SU-DHL-6 (cell line): ENCODE results near the gene IFT43.

Experiments used
- H2AFZ ChIP-seq: fragments of 200-600 bp; sonication (generic); 2 replicates; pipeline ENCODE4 v1.6.1; 2014; ENCODE audit warnings: low read depth, mild to moderate bottlenecking, moderate library complexity, mixed read lengths, antibody characterized with exemption, low read length; ENCODE audit not compliant: severe bottlenecking
- H3F3A ChIP-seq: fragments of 200-600 bp; shearing (Covaris generic); 2 replicates; pipeline ENCODE4 v1.6.0; 2016; ENCODE audit warnings: antibody characterized with exemption, mild to moderate bottlenecking; ENCODE audit not compliant: insufficient read depth
- H3K27ac ChIP-seq: fragments of 200-600 bp; sonication (generic); 2 replicates; pipeline ENCODE4 v1.5.1; 2016; ENCODE audit warnings: low read depth, mild to moderate bottlenecking, low read length, moderate library complexity, mixed read lengths
- H3K27me3 ChIP-seq: fragments of 200-600 bp; sonication (generic), shearing (Covaris generic); 2 replicates; pipeline ENCODE4 v1.6.0; 2014; ENCODE audit warnings: mild to moderate bottlenecking, low read length
- H3K36me3 ChIP-seq: fragments of 200-600 bp; sonication (generic); 2 replicates; pipeline ENCODE4 v1.6.1; 2014; ENCODE audit warnings: mild to moderate bottlenecking, low read length, mixed read lengths
- H3K4me2 ChIP-seq: fragments of 300-600, 200-600 bp; shearing (Covaris generic), sonication (generic); 2 replicates; pipeline ENCODE4 v1.6.0; 2014; ENCODE audit warnings: low read length, low read depth, mild to moderate bottlenecking; ENCODE audit not compliant: poor library complexity, severe bottlenecking
- H3K4me3 ChIP-seq: fragments of 200-600 bp; sonication (generic); 2 replicates; pipeline ENCODE4 v1.5.1; 2014; ENCODE audit warnings: antibody characterized with exemption, low read length, mild to moderate bottlenecking, mixed read lengths; ENCODE audit not compliant: insufficient read depth, poor library complexity, severe bottlenecking
- H3K79me2 ChIP-seq: fragments of 200-600 bp; sonication (generic); 2 replicates; pipeline ENCODE4 v1.6.1; 2014; ENCODE audit warnings: mild to moderate bottlenecking, low read length, moderate library complexity; ENCODE audit not compliant: insufficient read depth
- H3K9ac ChIP-seq: fragments of 200-600 bp; sonication (generic); 2 replicates; pipeline ENCODE4 v1.7.0; 2014; ENCODE audit warnings: mild to moderate bottlenecking, low read length
- H3K9me2 ChIP-seq: fragments of 200-600 bp; sonication (generic); replicated peaks from 2 replicates; pipeline ENCODE4 v1.6.1; 2014; ENCODE audit warnings: low read length; ENCODE audit not compliant: insufficient read depth
- H3K9me3 ChIP-seq: fragments of 200-600 bp; sonication (generic); 2 replicates; pipeline ENCODE4 v1.6.1; 2014; ENCODE audit warnings: low read length, mixed read lengths; ENCODE audit not compliant: insufficient read depth
- H4K20me1 ChIP-seq: fragments of 200-600 bp; sonication (generic); 2 replicates; pipeline ENCODE4 v1.6.1; 2014; ENCODE audit warnings: low read depth, mild to moderate bottlenecking, antibody characterized with exemption, low read length, moderate library complexity, mixed read lengths
- CTCF ChIP-seq: fragments of 200-600 bp; sonication (generic); IDR thresholded peaks from one replicate; pipeline ENCODE4 v1.5.1; 2017; ENCODE audit warnings: antibody characterized with exemption, mild to moderate bottlenecking, low read length, moderate library complexity; ENCODE audit not compliant: insufficient read depth, poor library complexity, severe bottlenecking
- EZH2phosphoT487 ChIP-seq: fragments of 200-600 bp; sonication (generic), shearing (Covaris generic); conservative IDR thresholded peaks from 2 replicates; pipeline ENCODE4 v1.6.1; 2018; ENCODE audit warnings: mild to moderate bottlenecking, antibody characterized with exemption, low read length, moderate library complexity, mixed read lengths

Gene IFT43

GRCh38 chr14:75982266-75983018, 3.1 kb upstream of the IFT43 start:
- Histone ChIP-seq H3K4me2 (peak overlapping the region; percentile 92), H3K4me3 (peak overlapping the region; percentile 87), H3K36me3 (no peaks in the 10 kb centered on the region), H4K20me1 (no peaks in the 10 kb centered on the region), H3K79me2 (no peaks in the 10 kb centered on the region), H3K27ac (no peak overlapping the region), H2AFZ (peak overlapping the region; percentile 95), H3K9ac (peak overlapping the region; percentile 61), H3K9me2 (no peaks in the 10 kb centered on the region), H3K9me3 (no peaks in the 10 kb centered on the region), H3K27me3 (no peaks in the 10 kb centered on the region), H3F3A (no peaks in the 10 kb centered on the region)
- TF ChIP-seq EZH2phosphoT487, result no peak
- TF ChIP-seq CTCF, result peak; percentile 16

- H3K9me3 ChIP-seq, result no peaks in the 10 kb centered on the region
- H3K9me2 ChIP-seq, result no peaks in the 10 kb centered on the region
- TF ChIP-seq EZH2phosphoT487 (no peak), CTCF (no peak)
- peak overlapping the region; percentile 38 for H3K4me2 ChIP-seq
- no peaks in the 10 kb centered on the region for H3K36me3 ChIP-seq
- no peaks in the 10 kb centered on the region for H3F3A ChIP-seq
- no peaks in the 10 kb centered on the region for H4K20me1 ChIP-seq
- no peaks in the 10 kb centered on the region for H3K79me2 ChIP-seq
- H3K27me3 ChIP-seq, result no peaks in the 10 kb centered on the region
- H3K27ac ChIP-seq, result no peak overlapping the region
- peak overlapping the region; percentile 21 for H3K4me3 ChIP-seq
- H3K9ac ChIP-seq, result no peak overlapping the region; the same call in 1 of the 2 replicates
- peak overlapping the region; percentile 27 for H2AFZ ChIP-seq
Observed at GRCh38 chr14:75983019-75983358, 2.6 kb upstream of the IFT43 start.

- Histone ChIP-seq H3K9me2 (no peaks in the 10 kb centered on the region), H3K27ac (no peak overlapping the region)
Observed at GRCh38 chr14:75984674-75985073, 889 bp upstream of the IFT43 start.

More at GRCh38 chr14:75984674-75985073, 889 bp upstream of the IFT43 start:
- Histone ChIP-seq H3K79me2 (no peaks in the 10 kb centered on the region), H2AFZ (no peak overlapping the region), H3K4me3 (no peak overlapping the region), H3K27me3 (no peaks in the 10 kb centered on the region), H3K9ac (no peak overlapping the region), H3K4me2 (no peak overlapping the region), H3F3A (no peaks in the 10 kb centered on the region), H4K20me1 (no peaks in the 10 kb centered on the region), H3K9me3 (no peaks in the 10 kb centered on the region), H3K36me3 (no peaks in the 10 kb centered on the region)
- TF ChIP-seq EZH2phosphoT487 (no peak), CTCF (no peak)
